ENCODE measurements around the gene UBE2I. TPM values are rescaled to one million over a fixed set of nuclear protein-coding genes. Genes with fewer than 3 reads are reported as not detected.

The UBE2I gene
- total RNA-seq, 1 donor from 2014 or later = 141 TPM

- no peak for TF ChIP-seq CTCF (IDR thresholded peaks at IDR 0.05)
- Histone ChIP-seq H3K27me3 (no peaks in the 10 kb centered on the region), H3K27ac (no peak overlapping the region), H3K4me1 (peaks cover 11 to 15% of the 10 kb centered on the region in 2 donors), H3K36me3 (peaks cover 15 to 16% of the 10 kb centered on the region in 2 donors), H3K4me3 (no peak overlapping the region), H3K9me3 (no peaks in the 10 kb centered on the region)
- intact Hi-C loops (cut with DNase I) = no loop called here
- DNase-seq (ENCODE audit: low spot score in 2 of 2) = no peak
Measured at GRCh38 chr16:1375741-1376410, 66.4 kb downstream of the UBE2I start.

Other genes starting within 250 kb of the UBE2I start
- not detected for gene SSTR5, start 236.9 kb upstream of the UBE2I start, total RNA-seq
- gene C1QTNF8, start 213.4 kb upstream of the UBE2I start, total RNA-seq = not detected
- 57.5 TPM for gene CACNA1H, start 156.5 kb upstream of the UBE2I start, total RNA-seq
- gene TPSG1, start 84.4 kb upstream of the UBE2I start, total RNA-seq = not detected
- not detected for gene TPSB2, start 79.5 kb upstream of the UBE2I start, total RNA-seq
- gene TPSAB1, start 68.9 kb upstream of the UBE2I start, total RNA-seq = 6.7 TPM
- gene TPSD1, start 53.6 kb upstream of the UBE2I start, total RNA-seq = 20.8 TPM
- gene BAIAP3, start 24.0 kb downstream of the UBE2I start, total RNA-seq = 0.64 TPM
- gene TSR3, start 42.2 kb downstream of the UBE2I start, total RNA-seq = 143 TPM
- 86.6 TPM for gene GNPTG, start 42.3 kb downstream of the UBE2I start, total RNA-seq
- gene UNKL, start 105.1 kb downstream of the UBE2I start, total RNA-seq = 144 TPM
- 107 TPM for gene UQCC4, start 111.1 kb downstream of the UBE2I start, total RNA-seq
- not detected for gene PERCC1, start 121.4 kb downstream of the UBE2I start, total RNA-seq
- not detected for gene CCDC154, start 134.9 kb downstream of the UBE2I start, total RNA-seq
- gene CLCN7, start 165.4 kb downstream of the UBE2I start, total RNA-seq = 108 TPM
- gene PTX4, start 179.3 kb downstream of the UBE2I start, total RNA-seq = not detected
- gene TELO2, start 183.7 kb downstream of the UBE2I start, total RNA-seq = 110 TPM
- 145 TPM for gene TMEM204, start 224.0 kb downstream of the UBE2I start, total RNA-seq

Measured in ascending aorta (tissue), 2 donors.